Measurements from ENCODE around the gene FBXW9.
A peak's percentile ranks its signal among the peaks of the same experiment; 100 is the strongest.
"Not testable (repeated sequence)": the region's sequence is repeated elsewhere in the genome, so short reads cannot be mapped to it uniquely, and the experiment has no call there.

The FBXW9 gene

DNA sequence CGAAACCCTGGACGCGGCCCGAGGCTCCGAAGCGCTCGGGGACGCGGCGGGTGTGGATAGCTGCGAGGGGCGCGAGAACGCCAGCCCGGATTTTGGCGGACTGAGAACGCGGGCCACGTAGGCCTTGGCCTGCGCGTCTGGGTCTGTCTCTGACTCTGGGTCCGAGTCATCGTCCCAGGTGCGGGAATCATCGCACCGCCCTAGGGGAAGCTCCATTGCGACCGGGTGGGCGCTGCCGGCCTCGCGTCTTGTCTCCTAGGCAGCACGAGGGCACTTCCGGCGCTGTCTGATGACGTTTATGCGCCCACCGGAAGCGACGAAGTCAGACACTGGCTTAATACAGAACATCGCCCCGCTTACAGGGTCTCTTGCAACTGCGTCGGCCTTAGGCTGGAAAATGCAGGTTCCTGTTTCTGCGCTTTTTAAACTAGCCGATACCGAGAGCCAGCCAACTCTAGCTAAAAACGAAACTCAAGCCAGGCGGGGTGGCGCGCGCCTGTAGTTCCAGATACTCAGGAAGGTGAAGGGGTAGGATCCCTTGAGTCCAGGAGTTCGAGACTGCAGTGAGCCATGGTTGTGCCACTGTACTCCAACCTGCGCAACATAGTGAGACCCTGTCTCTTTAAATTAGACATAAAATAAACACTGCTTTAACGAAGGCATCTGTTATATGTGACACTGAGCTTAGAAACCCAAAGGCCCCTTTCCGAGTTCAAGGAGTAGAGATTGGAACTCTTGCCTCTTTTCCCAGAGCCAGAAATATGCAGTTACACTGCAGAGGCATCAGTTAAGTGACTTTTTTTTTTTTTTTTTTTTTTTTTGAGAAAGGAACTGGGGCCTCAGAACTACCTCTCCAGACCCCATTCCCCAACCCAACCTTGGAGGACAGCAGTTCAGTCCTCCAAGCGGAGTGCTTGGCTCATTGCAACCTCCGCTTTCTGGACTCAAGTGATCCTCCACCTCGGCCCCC is at the start of gene FBXW9:
Gene FBXW9 (minus strand): TSS at position 266 of the 970 bp plus-strand sequence. CDS start 50 bp downstream, at position 216.
- DNase-seq: peak; percentile 81

DNA sequence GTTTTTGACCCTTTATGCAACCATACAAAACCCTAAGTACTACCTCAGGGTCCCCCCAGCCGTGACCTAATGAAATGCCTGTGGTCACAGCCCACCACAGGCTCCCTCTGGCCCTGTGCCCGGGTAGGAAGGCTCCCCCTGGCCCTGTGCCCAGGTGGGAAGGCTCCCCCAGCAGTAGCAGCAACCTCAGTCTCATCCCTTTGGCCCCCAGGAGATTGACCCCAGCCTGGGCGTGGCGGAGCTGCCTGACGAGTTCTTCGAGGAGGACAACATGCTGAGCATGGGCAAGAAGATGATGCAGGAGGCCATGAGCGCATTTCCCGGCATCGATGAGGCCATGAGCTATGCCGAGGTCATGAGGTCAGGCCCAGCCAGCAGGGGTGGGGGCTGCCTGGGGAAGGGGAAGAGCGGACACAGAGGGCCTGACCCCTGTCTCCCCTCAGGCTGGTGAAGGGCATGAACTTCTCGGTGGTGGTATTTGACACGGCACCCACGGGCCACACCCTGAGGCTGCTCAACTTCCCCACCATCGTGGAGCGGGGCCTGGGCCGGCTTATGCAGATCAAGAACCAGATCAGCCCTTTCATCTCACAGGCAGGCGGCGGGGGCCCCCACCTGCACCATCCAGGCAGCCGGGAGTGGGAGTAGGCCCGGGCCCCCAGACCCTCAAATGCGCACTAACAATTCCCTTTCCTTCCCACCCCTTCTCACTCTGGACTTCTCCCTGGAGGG is 48.9 kb upstream of the FBXW9 start:
- no peak for DNase-seq

DNA sequence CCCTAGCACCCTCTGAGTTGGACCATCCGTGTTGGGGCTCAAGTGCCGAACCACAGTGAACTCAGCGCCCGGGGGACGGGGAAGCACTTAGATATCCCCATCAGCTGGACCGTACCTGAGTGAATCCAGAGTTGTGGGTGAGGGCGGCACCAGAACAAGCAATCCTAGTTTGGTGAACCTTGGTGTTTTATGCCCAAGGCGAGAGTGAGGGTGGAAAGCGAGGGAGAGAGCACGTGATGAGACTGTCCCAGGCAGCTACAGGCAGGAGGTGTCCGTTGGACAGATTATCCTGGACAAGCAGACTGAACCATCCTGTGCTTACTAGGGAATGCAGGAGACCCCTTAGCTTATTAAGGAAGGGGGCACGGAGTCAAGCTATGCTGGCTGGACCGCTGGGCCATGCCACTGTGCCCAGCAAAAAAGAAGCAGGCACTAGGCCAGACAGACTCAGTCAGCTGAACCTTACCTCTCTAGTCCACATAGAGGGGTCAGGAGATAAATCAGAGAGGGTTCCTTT is 41.5 kb upstream of the FBXW9 start:
- DNase-seq: no peak

DNA sequence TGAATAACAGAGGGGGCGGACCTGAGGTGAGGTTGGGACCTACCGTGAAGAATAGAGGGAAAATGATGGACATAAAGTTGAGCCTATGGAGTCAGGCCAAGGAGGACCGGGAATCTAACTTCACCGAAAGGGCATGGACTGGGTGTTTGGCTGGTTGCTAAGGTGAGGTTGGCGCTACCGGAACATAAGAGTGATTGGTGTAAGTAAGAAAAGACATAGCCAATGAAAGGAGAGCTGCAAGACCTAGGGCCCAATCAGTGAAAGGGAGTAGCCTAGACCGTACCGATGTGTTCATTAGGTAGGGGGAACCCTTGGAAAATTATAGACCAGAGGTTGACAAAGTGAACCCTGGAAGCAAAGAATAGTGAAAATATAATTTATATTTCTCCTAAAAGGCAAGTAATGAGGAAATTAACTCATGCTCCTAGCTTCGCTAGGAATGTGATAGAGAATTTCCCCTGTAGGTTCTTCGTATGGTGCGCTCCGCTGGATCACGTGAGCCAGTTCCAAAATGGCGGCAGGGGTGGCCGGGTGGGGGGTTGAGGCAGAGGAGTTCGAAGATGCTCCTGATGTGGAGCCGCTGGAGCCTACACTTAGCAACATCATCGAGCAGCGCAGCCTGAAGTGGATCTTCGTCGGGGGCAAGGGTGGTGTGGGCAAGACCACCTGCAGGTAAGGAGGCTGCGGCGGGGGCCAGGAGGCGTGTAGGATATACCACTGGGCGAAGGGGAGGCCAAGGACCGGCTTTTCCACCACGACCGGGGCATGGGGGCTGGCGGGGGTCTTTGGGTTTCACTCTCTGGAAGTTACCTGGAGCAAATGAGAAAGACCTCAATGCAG is 40.8 kb upstream of the FBXW9 start, which contains the start of gene GET3:
Gene GET3 (plus strand): TSS at position 503 of the 840 bp plus-strand sequence. CDS start 9 bp downstream, at position 512.
- peak; percentile 100 for DNase-seq

DNA sequence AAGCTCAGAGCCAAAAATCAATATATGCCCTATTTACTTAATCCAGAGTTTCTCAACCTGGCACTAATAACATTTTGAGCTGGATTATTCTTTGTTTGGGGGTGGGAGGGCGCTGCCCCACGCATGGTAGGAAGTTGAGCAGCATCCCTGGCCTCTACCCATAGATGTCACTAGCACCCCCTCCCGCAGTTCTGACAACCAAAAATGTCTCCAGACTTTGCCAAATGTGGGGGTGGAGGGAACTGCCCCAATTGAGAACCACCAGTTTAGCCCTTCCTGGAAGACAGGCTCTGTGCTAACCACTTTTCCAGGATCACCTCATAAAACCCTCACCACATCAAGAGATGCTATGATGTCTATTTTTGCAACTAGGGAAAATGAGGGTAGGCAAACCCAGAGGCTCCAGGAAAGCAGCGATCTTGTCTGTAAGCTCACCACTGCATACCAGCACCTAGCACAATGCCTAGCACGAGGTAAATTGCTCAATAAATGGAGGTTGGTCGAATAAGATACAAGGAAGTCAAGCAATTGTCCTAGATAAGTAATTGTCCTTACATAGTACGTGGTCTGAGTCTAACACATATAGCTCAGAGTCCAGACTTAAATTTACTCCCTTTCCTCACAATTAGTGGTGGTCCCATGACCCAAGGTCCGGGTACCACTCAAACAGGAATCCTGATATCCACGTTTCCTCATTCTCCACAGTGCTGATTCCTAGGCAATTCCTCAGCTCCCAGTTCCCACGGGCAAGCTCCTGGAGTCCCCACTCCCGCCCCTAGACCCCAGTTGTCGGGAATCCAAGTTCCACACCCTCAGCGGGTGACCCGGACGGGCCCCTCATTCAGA is 37.2 kb upstream of the FBXW9 start:
- peak; percentile 53 for DNase-seq

DNA sequence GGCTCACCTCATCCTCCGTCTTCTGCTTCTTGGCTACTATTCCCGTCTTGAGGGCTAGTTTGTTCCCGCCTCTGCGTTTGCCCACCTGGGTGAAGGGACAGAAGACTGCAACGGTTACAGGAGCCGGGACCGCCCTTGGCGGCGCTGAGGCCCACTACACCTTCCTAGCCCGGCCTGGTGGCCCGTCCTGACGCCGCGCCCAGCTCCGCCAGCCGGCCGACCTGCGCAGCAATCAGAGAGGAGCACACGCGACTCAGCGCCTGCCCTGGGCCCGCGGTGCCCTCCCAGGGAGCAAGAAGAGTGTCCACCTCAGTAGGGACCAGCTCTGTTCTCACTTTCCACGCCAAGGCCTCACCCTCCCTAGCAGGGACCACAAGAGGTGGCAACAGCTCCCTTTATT is 34.9 kb upstream of the FBXW9 start:
- DNase-seq: no peak

DNA sequence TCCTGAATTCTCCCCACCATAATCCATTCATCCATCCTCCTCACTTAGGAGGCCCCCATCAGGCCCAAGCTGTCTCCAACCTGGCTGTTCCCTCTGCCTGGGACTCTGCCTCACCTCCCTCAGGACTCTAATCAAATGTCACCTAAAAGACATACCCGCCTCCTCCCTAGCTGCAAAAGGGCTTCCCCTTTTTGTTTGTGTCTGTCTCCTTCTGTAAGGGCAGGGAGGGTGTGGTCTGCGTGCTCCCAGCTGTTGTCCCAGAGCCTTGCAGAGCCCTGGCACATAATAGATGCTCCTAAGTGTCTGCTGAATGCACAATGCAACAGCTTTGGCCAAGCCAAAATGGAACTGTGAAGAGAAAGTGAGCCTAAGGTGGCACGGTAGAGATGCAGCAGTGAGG is 33.6 kb upstream of the FBXW9 start:
- DNase-seq: no peak

DNA sequence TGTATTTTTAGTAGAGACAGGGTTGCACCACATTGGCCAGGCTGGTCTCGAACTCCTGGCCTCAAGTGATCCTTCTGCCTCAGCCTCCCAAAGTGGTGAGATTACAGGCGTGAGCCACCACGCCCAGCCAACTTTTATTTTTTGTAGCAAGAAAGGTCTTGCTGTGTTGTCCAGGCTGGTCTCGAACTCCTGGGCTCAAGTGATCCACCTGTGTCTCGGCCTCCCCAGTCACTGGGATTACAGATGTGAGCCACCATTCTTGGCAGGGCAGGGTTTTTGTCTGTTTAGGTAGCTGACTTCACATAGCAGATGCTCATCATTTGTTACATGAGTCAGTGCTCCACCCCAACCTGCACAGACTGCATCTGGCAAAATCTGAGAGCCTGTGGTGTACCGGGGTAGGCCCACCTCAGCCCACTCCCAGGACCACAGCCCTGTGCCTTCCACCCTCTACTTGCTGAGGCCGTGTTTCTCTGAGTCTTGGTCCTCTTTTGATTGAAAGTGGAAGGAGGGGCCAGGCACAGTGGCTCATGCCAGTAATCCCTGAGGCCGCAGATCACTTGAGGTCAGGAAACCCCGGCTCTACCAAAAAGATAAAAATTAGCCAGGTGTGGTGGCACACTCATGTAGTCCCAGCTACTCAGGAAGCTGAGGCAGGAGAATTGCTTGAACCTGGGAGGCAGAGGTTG is 31.5 kb upstream of the FBXW9 start:
- DNase-seq: no peak

DNA sequence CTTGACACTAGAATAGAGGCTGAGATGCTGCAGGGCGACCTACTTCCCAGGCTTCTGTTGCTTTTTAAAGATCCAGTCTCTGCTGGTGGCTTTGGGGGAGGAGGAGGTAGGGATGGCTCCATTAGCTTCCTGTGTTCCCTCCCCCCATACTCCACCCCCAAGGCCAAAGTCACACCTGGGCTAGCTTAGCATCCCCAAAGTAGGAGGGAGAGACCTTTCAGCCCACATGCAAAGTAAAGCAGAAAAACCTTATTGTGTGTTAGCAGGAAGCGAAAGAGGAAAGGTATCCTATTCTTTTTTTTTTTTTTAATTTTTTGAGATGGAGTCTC is 30.5 kb upstream of the FBXW9 start:
- no peak for DNase-seq

DNA sequence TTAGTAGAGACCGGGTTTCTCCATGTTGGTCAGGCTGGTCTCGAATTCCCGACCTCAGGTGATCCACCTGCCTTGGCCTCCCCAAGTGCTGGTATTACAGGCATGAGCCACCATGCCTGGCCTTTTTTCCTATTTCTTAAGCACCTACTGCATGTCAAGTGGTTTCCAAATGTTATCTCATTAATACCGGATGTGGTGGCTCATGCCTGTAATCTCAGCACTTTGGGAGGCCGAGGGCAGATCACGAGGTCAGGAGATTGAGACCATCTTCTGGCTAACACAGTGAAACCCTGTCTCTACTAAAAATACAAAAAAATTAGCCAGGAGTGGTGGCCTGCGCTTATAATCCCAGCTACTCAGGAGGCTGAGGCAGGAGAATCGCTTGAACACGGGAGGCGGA is 29.2 kb upstream of the FBXW9 start:
- DNase-seq: not testable (repeated sequence)

DNA sequence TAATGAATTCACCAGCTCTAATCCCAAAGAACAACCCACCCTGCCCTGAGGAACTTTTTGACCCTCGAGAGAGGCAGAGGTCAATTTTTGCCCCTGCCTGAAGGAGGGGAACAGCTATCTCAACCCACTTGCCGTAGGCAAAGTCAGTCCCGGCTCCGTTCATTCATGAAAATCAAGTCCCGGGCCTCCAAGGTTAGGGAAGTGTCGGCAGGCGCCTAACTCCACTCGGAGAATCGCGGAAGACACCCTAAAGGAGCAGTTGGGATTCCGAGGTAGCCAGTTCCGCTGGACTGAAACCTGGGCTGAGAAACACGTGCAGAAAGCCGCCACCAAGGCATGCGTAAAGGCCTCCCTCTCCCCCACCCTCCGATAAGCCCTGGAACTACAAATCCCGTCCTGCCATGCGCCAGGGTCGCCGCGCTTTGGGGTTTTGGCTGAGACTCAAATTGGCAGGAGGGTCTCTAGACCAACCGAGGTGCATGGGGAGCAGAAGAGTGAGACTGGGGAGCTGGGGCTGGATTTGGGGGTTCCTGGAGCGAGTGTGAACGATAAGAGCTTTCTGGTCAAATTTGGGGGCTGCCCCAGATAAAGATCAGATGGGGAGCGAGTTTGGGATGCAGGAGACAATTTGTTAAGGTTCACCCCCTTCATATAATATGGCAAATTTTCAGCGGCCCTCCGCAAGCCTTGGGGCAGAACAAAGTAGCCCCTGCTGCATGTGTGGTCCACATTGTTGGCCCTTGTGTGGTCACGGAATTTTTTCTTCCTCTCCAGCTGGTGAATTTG is 27.4 kb upstream of the FBXW9 start, which contains the start of gene TNPO2:
Gene TNPO2 (minus strand): TSS at position 292 of the 786 bp plus-strand sequence. CDS start 2,955 bp downstream, outside the sequence.
- DNase-seq: peak; percentile 64

DNA sequence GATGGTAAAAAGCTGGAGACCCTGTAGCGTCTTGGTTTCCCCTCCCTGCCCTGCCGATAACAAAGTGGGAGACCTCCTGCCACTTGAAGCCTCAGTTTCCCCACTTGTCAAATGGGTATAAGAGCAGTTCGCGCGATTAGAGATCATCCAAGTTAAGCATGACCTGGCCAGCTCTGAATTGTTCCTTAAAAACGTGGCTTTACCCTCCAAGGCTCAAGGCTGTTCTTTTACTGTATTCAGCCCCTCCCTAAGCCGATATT is 26.9 kb upstream of the FBXW9 start:
- DNase-seq: peak; percentile 14

DNA sequence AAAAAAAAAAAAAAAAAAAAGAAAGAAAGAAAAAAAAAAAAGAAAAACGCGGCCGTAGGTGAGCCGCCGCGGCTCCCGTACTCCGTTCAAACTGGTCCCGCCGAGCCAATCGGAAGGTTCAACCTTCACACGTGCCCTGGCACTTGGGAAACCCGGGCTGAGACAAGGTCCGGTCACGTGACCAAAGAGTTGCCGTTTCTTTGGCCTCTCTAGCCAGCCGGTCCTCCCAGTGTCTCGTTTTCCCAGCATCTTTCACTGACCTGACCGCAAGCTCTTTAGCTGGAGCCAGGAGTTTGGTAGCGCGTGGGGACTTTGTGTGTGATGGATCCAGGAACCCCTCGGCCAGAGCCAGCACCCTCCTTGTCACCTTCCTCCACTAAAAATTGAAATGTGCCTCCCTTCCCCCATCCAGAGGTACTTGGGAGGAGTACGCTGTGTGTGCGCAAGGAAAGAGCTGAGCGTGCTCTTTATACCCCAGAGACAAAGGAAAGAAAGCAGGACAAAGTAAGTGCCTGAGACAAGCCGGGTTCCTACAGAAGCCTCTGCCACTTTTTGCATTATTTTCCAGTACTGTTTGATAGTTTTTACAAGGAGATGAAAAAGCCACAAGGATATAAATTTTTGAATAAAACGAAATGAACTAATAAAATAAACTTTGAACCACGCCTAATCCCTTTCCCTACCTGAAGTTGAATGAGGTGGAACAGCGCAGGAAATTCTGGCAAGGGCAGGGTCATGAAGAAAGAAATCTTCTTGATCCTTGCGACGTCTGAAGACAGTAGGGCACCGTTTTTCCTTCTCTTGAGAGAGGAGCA is 26.3 kb upstream of the FBXW9 start:
- DNase-seq: peak; percentile 98

DNA sequence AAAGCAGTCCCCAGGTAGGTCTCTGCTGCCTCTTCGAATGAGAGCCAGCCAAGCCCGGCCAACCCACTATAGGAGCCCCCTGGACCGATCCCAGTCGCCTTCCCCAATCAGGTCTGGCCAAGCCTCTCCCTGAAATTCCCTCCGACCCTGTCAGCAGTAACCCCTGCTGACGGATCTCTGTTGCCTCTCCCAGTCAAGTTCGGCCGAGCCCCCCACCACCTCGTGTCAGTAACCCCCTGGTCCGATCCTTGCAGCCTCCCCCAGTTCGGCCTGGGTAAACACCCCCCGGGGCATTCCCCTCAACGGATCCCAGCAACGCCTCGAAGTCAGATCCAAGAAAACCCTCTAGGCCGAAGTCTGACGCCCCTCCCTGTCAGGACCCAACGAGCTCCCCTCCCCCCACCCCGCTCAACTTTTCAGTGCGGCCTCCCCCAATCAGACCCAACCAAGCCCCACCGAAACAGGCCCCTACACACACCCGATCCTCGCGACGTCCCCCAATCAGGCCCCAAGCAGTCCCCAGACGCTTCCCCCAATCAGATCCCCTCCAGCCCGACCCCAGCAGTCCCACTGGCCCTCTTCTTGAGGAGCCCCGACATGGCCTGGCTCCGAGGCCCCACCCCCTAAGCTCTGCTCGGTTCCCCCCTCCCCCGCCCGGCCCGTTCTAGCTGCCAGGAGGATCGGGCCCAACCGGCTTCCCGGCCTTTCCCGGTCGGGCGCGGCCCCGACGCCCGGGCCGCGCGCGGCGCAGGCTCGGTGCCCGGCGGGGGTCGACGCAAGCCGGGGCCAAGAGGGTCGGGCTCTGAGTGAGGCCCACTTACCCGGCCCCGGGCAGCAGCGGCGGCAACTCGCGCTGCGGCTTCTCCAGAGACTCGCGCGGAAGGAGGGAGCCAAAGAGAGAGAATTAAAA is 25.5 kb upstream of the FBXW9 start:
- peak; percentile 62 for DNase-seq

DNA sequence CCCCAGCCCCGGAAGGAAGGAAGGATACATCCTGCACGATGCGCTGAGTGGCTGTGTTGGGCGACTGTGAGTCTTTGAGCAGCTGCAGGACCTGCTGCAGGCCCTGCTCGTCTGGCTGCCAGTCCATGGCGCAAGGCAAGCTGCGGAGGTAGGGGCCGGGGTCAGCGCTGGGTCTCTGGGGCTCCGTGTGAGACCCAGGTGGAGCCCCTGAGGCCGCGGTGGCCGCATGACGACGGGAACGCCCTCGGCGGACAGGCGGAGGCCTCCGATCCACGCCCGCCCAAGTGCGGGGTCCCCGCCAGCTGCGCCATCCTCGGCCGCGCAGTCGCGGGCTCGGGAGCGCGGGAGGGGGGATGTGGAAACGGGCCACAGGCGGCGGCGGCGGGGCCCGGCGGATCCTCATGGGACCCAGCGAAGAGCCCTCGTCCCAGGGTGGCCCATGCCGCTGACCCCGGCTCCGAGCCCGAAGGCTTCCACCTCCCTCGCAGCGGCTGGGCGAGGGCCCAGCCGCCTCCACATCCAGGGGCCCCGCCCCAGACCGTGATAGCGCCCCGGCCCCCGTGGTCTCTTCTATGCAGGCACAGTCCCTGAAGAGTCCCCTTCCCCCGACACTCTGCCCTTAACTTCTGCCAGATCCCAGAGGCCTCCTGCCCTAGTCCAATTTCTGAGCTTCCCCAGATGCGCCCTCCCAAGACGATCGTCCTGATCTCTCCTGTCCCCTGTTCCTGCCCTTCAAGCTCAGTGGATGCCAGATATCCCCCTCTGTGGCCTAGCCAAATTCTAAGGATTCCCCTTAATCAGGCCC is 24.6 kb upstream of the FBXW9 start:
- peak; percentile 13 for DNase-seq

DNA sequence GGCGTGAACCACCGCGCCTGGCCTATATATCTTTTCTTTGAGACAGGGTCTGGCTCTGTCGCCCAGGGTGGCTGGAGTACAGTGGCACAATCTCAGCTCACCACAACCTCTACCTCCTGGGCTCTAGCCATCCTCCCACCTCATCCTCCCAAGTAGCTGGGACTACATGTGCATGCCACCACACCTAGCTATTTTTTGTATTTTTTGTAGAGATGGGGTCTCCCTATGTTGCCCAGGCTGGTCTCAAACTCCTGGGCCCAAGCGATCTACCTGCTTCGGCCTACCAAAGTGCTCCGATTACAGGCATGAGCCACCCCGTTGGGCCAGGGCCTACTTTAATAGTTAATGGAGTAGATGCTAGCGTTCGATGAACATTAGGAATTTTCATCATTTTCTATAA is 23.9 kb upstream of the FBXW9 start:
- no peak for DNase-seq

DNA sequence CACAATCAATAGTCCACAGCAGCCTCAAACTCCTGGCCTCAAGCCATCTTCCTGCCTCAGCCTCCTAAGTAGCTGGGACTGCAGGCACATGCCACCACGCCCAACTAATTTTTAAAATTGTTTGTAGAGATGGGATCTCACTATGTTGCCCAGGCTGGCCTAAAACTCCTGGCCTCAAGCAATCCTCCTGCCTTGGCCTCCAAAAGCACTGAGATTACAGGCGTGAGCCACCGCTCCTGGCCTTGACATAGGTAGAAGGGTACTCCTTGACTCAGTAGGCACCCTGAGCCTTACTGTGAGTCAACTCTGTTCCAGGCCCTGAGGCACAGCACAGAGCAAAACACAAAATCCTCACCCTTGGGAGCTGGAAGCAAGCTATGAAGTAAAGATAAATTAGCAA is 19.5 kb upstream of the FBXW9 start:
- no peak for DNase-seq

DNA sequence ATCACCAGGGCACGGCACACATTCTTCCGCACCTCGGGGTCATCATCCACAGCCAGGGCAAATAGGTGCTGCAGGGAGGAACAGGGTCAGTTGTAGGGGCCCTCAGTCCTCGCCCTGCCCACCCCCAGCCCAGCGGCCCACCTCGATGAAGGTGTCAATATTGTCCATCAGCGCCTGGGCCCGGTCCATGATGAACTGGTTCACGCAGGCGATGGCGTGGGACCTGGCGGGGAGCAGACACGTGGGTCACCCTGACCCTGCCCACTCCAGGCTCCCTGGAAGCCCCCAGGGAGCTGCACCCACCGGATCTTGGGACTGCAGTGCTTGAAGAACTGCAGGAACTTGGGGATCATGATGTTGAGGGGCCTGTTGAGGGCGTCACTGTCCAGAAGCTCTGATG is 18.7 kb upstream of the FBXW9 start:
- DNase-seq: no peak

Data from HCEC 1CT (cell line).